Lung microvascular endothelial cell (primary cell): ENCODE results near the gene MST1R. TPM values are rescaled to one million over a fixed set of nuclear protein-coding genes. Genes with fewer than 3 reads are reported as not detected.

Source experiments
- DNase-seq, 2 donors: peaks; one replicate each; pipeline versions ENCODE4 v3.0.0 to v3.0.0-alpha.2; 2010; ENCODE audit warnings: low read depth in 2 of 2
- total RNA-seq: library from RNA; depleted of rRNA; stranded (reverse); fragments of >200 nt; gene quantifications from 2 replicates; pipeline ENCODE4 v1.2.1, GENCODE V29; 2014

MST1R gene
- total RNA-seq, 1 donor from 2014 or later: under 0.01 TPM

GRCh38 chr3:49878686-49879085, 25.0 kb downstream of the MST1R start:
- no peak for DNase-seq

GRCh38 chr3:49877716-49878115, 26.0 kb downstream of the MST1R start:
- DNase-seq: no peak

GRCh38 chr3:49876567-49876966, 27.1 kb downstream of the MST1R start:
- DNase-seq: no peak

- DNase-seq: no peak
These were observed 30.1 kb downstream of the MST1R start for GRCh38 chr3:49873623-49874022.

GRCh38 chr3:49872801-49873281, 30.8 kb downstream of the MST1R start:
- no peak for DNase-seq

GRCh38 chr3:49871531-49872153, 32.0 kb downstream of the MST1R start:
- no peak for DNase-seq

- DNase-seq: no peak
These were observed 34.0 kb downstream of the MST1R start, which contains the start of gene CAMKV for GRCh38 chr3:49869525-49870126. CAMKV (minus strand) TSS chr3:49869906; CDS start chr3:49862388, 7,518 bp downstream.

- no peak for DNase-seq
These were observed 34.7 kb downstream of the MST1R start for GRCh38 chr3:49868862-49869466.

GRCh38 chr3:49867871-49868321, 35.8 kb downstream of the MST1R start:
- DNase-seq: peak; percentile 41 to 46

- DNase-seq: no peak
These were observed 36.3 kb downstream of the MST1R start for GRCh38 chr3:49867400-49867799.

- DNase-seq: no peak
These were observed 38.4 kb downstream of the MST1R start for GRCh38 chr3:49865198-49865784.

- DNase-seq: no peak
These were observed 39.2 kb downstream of the MST1R start for GRCh38 chr3:49864505-49864904.

- DNase-seq: no peak
These were observed 43.9 kb downstream of the MST1R start for GRCh38 chr3:49859576-49860305.

GRCh38 chr3:49856181-49857005, 47.3 kb downstream of the MST1R start, which contains the start of gene TRAIP:
TRAIP (minus strand) TSS chr3:49856564; CDS start chr3:49856453, 111 bp downstream.
- DNase-seq: peak; percentile 92 to 93

GRCh38 chr3:49855662-49856061, 48.0 kb downstream of the MST1R start:
- DNase-seq: no peak

GRCh38 chr3:49845694-49846093, 58.0 kb downstream of the MST1R start:
- no peak for DNase-seq

- no peak for DNase-seq
These were observed 59.0 kb downstream of the MST1R start for GRCh38 chr3:49844464-49845183.

GRCh38 chr3:49842843-49843517, 60.7 kb downstream of the MST1R start:
- DNase-seq: no peak

- no peak for DNase-seq
These were observed 61.9 kb downstream of the MST1R start for GRCh38 chr3:49841806-49842205.
